ENCODE measurements around the gene ZNF182.
"Not testable (repeated sequence)": the region's sequence is repeated elsewhere in the genome, so short reads cannot be mapped to it uniquely, and the experiment has no call there.

Gene ZNF182

GRCh38 chrX:47955295-47955694 is 48.5 kb downstream of the ZNF182 start:
- H3K36me3 ChIP-seq (ENCODE audit: control insufficient read depth, insufficient read depth, low read length); H3K9ac ChIP-seq (ENCODE audit: low read depth, low read length); H3K4me1 ChIP-seq (ENCODE audit: control insufficient read depth, insufficient read depth, low read length); H3K27ac ChIP-seq (ENCODE audit: low read depth, low read length); H3K4me3 ChIP-seq (ENCODE audit: low read depth, low read length); H3K27me3 ChIP-seq (ENCODE audit: control insufficient read depth, insufficient read depth, low read length): not testable (repeated sequence)
- peaks cover 54% of the 10 kb centered on the region for H3K9me3 ChIP-seq (ENCODE audit: control insufficient read depth, insufficient read depth, low read length)

GRCh38 chrX:47941423-47941822 is 62.4 kb downstream of the ZNF182 start:
- H3K4me3 ChIP-seq (ENCODE audit: low read depth, low read length): no peak overlapping the region
- no peaks in the 10 kb centered on the region for H3K36me3 ChIP-seq (ENCODE audit: control insufficient read depth, insufficient read depth, low read length)
- H3K9ac ChIP-seq (ENCODE audit: low read depth, low read length): no peak overlapping the region
- no peaks in the 10 kb centered on the region for H3K27me3 ChIP-seq (ENCODE audit: control insufficient read depth, insufficient read depth, low read length)
- H3K4me1 ChIP-seq (ENCODE audit: control insufficient read depth, insufficient read depth, low read length): no peaks in the 10 kb centered on the region
- no peak overlapping the region for H3K27ac ChIP-seq (ENCODE audit: low read depth, low read length)
- peaks cover 48% of the 10 kb centered on the region for H3K9me3 ChIP-seq (ENCODE audit: control insufficient read depth, insufficient read depth, low read length)

DNA sequence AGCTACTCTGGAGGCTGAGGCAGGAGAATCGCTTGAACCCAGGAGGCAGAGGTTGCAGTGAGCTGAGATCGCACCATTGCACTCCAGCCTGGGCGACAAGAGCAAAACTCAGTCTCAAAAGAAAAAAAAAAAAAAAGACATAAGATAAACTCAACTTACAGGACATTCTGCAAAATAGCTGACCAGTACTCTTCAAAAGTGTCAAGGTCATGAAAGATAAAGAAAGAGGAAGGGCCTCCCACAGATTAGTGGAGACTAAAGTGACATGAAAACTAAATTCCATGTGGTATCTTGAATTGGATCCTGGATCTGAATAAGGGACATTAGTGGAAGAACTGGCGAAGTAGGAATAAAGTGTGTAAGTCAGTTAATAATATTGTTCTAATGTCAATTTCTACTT is 63.3 kb downstream of the ZNF182 start:
- Histone ChIP-seq H3K36me3 (ENCODE audit: control insufficient read depth, insufficient read depth, low read length) (no peaks in the 10 kb centered on the region), H3K27ac (ENCODE audit: low read depth, low read length) (no peak overlapping the region)

GRCh38 chrX:47936940-47937317 is 66.9 kb downstream of the ZNF182 start:
- no peaks in the 10 kb centered on the region for H3K27me3 ChIP-seq (ENCODE audit: control insufficient read depth, insufficient read depth, low read length)
- H3K4me3 ChIP-seq (ENCODE audit: low read depth, low read length): no peak overlapping the region
- H3K36me3 ChIP-seq (ENCODE audit: control insufficient read depth, insufficient read depth, low read length): no peaks in the 10 kb centered on the region
- H3K9me3 ChIP-seq (ENCODE audit: control insufficient read depth, insufficient read depth, low read length): peaks cover 28% of the 10 kb centered on the region
- H3K9ac ChIP-seq (ENCODE audit: low read depth, low read length): no peak overlapping the region
- H3K4me1 ChIP-seq (ENCODE audit: control insufficient read depth, insufficient read depth, low read length): no peaks in the 10 kb centered on the region
- no peak overlapping the region for H3K27ac ChIP-seq (ENCODE audit: low read depth, low read length)

More for the DNA sequence above, 63.3 kb downstream of the ZNF182 start:
- Histone ChIP-seq H3K9me3 (ENCODE audit: control insufficient read depth, insufficient read depth, low read length) (peaks cover 48% of the 10 kb centered on the region), H3K4me1 (ENCODE audit: control insufficient read depth, insufficient read depth, low read length) (no peaks in the 10 kb centered on the region), H3K4me3 (ENCODE audit: low read depth, low read length) (no peak overlapping the region), H3K27me3 (ENCODE audit: control insufficient read depth, insufficient read depth, low read length) (no peaks in the 10 kb centered on the region), H3K9ac (ENCODE audit: low read depth, low read length) (no peak overlapping the region)

DNA sequence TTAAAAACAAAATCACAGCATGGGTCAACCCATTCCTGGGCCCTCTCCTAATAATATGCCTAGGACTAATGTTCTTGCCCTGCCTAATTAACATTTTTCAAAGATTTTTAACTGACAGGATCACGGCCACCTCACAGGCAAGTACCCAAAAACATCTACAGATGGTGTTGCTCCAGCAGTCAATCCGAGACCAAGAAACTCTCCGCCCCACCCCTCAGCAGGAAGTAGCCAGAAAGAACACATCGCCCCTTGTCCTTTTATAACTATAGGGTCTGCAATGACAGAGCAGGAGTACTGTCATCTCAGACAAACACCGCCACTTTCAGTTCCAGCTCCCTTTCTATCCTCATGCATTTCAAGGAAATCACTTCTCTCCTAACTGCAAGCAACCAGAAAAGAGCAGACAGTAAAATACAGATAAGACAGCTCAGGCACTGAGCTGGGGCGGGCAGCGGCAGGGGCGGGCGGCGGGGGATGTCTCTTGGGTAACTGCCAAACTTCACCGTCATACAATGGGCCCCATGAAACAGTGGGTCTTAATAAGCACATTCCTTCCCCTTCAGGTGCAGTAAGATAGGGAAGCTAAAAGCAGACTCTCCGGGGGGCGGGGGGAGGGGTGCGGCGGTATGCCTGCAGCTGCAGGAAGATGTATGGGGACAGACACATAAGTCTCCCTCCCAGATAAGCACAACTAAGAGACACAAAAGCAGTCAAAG is 67.4 kb downstream of the ZNF182 start:
- no peaks in the 10 kb centered on the region for H3K4me1 ChIP-seq (ENCODE audit: control insufficient read depth, insufficient read depth, low read length)
- no peak overlapping the region for H3K27ac ChIP-seq (ENCODE audit: low read depth, low read length)
- no peaks in the 10 kb centered on the region for H3K36me3 ChIP-seq (ENCODE audit: control insufficient read depth, insufficient read depth, low read length)
- H3K4me3 ChIP-seq (ENCODE audit: low read depth, low read length): peak overlapping the region; percentile 39
- H3K27me3 ChIP-seq (ENCODE audit: control insufficient read depth, insufficient read depth, low read length): no peaks in the 10 kb centered on the region
- no peak overlapping the region for H3K9ac ChIP-seq (ENCODE audit: low read depth, low read length)
- H3K9me3 ChIP-seq (ENCODE audit: control insufficient read depth, insufficient read depth, low read length): peaks cover 23% of the 10 kb centered on the region

GRCh38 chrX:47933946-47934345 is 69.8 kb downstream of the ZNF182 start:
- no peaks in the 10 kb centered on the region for H3K27me3 ChIP-seq (ENCODE audit: control insufficient read depth, insufficient read depth, low read length)
- H3K9ac ChIP-seq (ENCODE audit: low read depth, low read length): no peak overlapping the region
- peaks cover 32% of the 10 kb centered on the region for H3K9me3 ChIP-seq (ENCODE audit: control insufficient read depth, insufficient read depth, low read length)
- no peak overlapping the region for H3K4me3 ChIP-seq (ENCODE audit: low read depth, low read length)
- H3K27ac ChIP-seq (ENCODE audit: low read depth, low read length): no peak overlapping the region
- H3K4me1 ChIP-seq (ENCODE audit: control insufficient read depth, insufficient read depth, low read length): no peaks in the 10 kb centered on the region
- no peaks in the 10 kb centered on the region for H3K36me3 ChIP-seq (ENCODE audit: control insufficient read depth, insufficient read depth, low read length)

DNA sequence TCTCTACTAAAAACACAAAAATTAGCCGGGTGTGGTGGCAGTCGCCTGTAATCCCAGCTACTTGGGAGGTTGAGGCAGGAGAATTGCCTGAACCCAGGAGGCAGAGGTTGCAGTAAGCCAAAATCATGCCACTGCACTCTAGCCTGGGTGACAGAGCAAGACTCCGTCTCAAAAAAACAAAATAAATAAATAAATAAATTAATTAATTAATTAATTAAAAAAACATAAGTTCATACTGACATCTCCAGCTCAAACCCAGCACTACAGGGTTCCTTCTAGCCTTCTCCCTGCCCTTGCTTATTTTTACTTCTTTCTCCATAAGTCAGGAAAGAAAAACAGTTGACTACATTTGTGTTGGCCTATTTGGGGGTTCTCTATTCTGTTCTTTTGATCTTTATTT is 71.8 kb downstream of the ZNF182 start:
- H3K36me3 ChIP-seq (ENCODE audit: control insufficient read depth, insufficient read depth, low read length); H3K27me3 ChIP-seq (ENCODE audit: control insufficient read depth, insufficient read depth, low read length); H3K27ac ChIP-seq (ENCODE audit: low read depth, low read length); H3K4me3 ChIP-seq (ENCODE audit: low read depth, low read length); H3K9ac ChIP-seq (ENCODE audit: low read depth, low read length); H3K4me1 ChIP-seq (ENCODE audit: control insufficient read depth, insufficient read depth, low read length): not testable (repeated sequence)
- peaks cover 29% of the 10 kb centered on the region for H3K9me3 ChIP-seq (ENCODE audit: control insufficient read depth, insufficient read depth, low read length)

DNA sequence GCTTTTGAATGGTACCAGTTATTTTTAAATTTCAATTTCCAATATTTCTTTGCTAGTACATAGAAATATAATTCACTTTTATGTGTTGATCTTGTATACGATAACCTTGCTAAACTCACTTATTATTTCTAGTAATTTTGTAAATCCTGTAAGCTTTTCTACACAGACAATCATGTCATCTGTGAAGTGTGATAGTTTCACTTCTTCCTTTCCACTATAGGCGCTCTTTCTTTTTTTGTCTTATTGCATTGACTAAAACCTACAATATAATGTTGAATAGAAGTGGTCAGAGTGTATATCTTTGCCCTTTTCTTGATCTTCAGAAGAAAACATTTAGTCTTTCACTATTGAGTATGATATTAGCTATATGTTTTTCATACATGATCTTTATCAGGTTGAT is 76.6 kb downstream of the ZNF182 start:
- no peak overlapping the region for H3K9ac ChIP-seq (ENCODE audit: low read depth, low read length)
- H3K4me3 ChIP-seq (ENCODE audit: low read depth, low read length): no peak overlapping the region
- H3K27ac ChIP-seq (ENCODE audit: low read depth, low read length): no peak overlapping the region
- H3K4me1 ChIP-seq (ENCODE audit: control insufficient read depth, insufficient read depth, low read length): no peaks in the 10 kb centered on the region
- no peaks in the 10 kb centered on the region for H3K36me3 ChIP-seq (ENCODE audit: control insufficient read depth, insufficient read depth, low read length)
- no peaks in the 10 kb centered on the region for H3K27me3 ChIP-seq (ENCODE audit: control insufficient read depth, insufficient read depth, low read length)
- H3K9me3 ChIP-seq (ENCODE audit: control insufficient read depth, insufficient read depth, low read length): peaks cover 49% of the 10 kb centered on the region
